Activated T-helper 1 cell treated with anti-CD3 and anti-CD28 coated beads, Interleukin-2, amount 50 U/mL, for 16 hours (primary cell): Measurements from ENCODE around the gene NDUFA12.

Experiments
- DNase-seq, 2 donors: peaks; one replicate each; pipeline ENCODE4 v3.0.0-alpha.2; 2020; ENCODE audit warnings: low read depth in 1 of 2, low spot score in 1 of 2

Gene NDUFA12

DNA sequence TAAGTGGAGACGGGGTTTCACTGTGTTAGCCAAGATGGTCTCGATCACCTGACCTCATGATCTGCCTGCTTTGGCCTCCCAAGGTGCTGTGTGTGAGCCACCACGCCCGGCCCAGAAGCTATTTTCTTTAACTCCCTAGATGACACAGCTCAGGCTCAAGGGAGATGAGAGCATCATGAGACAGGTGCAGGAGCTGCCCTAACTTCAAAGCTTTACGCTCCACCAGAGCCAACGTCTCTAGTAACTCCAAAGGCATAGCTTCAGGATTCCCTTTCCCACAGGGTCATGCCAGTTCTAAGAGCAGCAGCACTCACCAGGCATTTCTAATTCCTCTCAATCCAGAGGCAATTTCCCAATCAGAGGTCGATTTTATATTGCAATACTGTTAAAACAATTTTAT, 21.0 kb downstream of the NDUFA12 start:
- DNase-seq = no peak

DNA sequence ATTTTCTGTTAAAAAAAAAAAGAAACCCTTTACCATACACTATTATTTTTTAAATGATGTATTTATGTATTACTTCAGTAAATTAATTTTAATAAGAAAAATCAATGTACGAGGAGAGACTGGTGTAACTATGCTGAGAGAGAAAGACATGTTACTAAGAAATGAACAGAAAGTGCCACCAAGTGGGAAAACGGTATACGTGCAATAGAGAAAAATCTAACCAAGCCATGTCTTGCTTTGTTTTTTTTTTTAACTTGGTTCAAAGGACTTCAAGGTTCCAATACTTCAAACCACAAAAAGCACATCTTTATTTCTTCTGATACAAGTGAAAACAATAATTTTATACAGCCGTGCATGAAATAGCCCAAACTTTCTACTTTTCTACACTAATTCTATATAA, 22.9 kb downstream of the NDUFA12 start:
- DNase-seq = no peak

GRCh38 chr12:94979941-94980340, 23.6 kb downstream of the NDUFA12 start:
- DNase-seq = no peak

DNA sequence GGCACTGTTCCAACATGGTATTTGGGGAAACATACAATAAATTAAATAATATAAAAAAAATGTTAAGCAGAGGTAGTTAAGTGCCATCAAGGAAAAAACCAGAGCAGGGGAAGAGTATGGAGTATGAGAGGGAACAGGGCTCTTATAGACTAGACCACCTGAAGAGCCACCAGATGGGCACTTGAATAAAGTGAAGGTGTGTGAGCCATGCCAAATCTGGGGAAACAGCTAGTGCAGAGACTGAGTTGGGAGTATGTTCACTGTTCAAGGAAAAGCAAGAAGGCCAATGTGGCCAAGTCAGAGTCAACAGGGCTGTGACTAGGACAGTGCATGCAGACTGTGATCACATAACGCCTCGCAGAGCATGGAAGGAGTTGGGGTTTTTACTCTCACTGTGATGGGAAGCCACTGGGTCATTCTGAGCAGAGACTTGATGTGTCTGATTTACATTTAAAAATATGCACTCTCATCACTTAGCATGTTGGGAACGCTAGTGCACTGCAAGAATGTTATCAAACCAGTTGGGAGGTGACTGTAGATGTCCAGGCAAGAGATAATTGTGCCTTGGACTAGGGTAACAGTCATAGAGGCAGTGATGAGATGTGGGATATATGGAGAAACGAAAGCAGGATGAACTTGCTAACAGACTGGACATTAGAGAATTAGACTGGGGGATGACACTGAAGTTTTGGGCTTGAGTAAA, 25.6 kb downstream of the NDUFA12 start:
- DNase-seq = no peak

GRCh38 chr12:94973221-94973620, 30.3 kb downstream of the NDUFA12 start:
- DNase-seq = no peak

GRCh38 chr12:94972795-94973194, 30.7 kb downstream of the NDUFA12 start:
- DNase-seq = no peak

DNA sequence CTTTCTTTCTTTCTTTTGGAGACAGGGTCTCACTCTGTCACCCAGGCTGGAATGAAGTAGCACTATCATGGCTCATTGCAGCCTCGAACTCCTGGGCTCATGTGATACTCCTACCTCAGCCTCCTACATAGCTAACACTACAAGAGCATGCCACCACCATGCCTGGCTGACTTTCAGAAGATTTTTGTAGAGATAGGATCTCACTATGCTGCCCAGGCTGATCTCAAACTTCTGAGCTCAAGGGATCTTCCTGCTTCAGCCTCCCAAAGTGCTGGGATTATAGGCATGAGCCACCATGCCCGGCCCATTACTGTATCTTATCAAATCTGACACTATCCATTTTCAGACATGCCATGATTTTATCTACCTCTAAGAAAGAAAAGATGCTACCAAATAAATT, 31.6 kb downstream of the NDUFA12 start:
- no peak for DNase-seq

DNA sequence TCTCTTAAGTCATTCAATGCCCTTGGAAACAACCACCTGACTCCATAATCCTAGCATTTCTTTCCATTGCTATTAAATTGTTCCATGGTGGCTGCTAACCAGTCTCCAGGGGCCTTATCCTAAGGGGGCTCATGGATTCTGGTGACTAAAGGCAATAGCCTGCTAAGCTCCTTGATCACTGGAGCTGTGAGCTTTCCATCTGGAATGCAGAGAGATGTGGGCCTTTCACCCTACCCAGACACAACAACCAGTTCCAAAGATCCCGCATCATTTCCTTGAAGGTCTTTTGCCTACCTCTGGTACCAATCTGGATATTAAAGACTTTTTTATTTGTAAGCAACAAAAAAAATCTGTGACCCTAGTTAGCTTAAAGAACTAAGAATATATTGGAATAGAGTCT, 32.9 kb downstream of the NDUFA12 start:
- no peak for DNase-seq

DNA sequence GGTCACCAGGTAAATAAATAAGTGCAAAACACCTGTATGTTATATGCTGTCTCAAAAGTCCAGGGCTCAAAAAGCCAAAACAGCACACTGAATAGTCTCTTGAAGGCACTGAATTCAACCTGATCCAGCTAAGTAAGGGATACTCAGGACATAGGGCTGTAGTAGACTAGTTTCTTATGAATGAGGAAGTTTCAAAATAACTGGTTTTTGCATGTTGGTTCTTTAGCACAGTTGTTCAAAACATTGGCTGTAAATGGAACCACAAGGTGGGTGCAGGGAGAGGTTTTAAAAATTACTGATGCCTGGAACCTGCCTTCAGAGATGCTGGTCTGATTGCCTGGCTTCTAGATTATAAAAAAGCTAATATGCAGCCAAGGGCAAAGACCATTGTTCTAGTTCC, 34.1 kb downstream of the NDUFA12 start:
- DNase-seq = no peak

- no peak for DNase-seq
Observed at GRCh38 chr12:94965982-94966630, 37.4 kb downstream of the NDUFA12 start.

DNA sequence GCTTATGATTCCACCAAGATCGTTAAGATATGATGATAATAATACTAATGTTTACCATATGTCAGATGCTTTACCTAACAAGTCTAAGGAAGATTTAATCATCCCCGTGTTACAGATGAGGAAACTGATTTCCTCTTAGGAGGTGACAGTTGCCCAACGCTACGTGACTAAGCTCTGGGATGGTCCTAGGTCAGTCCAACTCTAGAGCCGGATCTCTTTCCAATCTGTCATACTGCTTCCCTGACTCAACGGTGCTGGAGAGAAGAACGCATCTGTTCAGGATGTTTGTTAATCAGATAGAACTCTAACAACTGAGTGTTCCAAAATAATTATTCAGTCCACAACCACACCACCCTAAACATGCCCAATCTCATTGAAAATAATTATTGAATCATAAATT, 39.8 kb downstream of the NDUFA12 start:
- DNase-seq = no peak

DNA sequence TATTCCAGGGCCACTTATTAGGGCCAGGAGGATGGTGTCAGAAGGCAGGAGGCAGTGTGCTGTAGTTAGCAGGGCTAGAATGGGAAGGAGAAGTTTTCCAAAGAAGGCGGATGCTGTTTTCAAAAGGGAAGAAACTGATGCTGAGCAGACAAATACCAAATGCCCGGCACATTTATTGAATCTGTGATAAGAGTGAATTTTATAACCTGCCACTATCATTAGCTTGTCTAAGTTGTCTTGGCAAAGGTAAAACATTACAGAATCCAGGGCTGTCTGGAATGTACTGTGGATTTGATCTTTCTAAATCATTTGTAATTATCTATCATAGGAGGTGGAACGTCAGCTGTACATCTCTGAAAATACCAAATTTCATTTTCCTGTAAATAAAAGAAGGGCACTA, 40.8 kb downstream of the NDUFA12 start:
- no peak for DNase-seq

DNA sequence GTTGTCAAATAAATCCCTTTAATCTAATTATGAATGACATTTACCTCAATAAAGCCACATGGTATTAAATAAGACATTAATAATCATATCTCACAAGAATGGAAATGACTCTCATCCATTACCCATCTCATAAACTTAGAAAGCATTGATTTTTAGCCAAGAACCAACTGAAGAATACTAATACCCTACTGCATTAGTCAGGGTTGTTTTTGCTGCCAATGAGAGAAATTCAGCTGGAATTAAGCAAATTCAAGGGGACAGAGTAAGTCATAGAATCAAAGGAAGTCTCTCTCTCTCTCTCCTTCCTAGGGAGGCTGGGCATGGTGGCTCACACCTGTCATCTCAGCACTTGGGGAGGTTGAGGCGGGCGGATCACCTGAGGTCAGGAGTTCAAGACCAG, 41.6 kb downstream of the NDUFA12 start:
- no peak for DNase-seq

- no peak for DNase-seq
Observed at GRCh38 chr12:94961256-94961824, 42.2 kb downstream of the NDUFA12 start.

DNA sequence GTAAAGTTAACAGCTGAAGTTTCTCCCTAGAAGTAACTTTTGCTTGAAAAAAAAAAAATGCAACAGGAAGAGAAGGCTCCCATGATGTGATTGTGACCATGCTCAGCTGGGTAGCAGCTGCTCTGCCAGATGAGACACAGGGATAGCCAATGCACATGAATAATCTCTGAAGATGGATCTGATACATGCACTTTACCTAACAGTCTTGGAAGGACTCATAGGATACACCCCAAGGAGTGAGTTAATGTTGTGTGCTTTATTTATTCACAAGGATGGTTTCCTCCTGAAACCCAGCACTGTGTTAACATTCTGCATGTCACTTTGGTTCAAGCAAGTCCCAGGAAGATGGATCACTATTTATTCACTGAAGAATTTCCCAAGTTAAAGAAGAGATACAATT, 46.5 kb downstream of the NDUFA12 start:
- no peak for DNase-seq

DNA sequence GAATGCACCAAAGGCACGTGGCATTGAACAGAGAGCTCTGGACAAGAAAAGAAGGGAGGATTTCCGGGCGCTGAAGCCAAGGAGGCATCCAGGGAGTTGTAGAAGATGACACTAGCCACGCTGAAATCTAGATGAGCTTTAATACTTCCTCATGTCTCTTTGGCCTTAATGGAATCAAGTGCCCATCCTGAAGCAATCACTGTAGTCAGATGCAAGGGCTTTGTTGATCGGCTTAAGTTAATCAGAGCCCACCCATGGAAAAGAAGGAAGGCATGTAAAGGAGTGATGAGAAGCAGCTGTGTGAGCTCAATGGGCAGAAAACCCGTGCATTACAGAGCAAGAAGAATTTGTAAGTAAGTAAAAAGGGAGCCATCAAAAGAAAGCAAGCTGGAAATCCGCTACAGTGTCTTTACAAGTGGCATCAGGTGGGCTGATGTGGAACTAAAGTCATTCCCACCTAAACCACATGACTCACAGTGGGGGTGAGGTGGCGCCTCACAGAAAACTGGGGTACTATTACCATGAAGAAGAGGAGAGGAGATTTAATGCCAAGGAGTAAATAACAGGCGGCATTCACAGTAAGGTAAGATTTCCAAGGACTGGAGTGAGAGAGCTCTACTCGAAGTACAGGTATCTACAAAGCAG, 48.4 kb downstream of the NDUFA12 start:
- no peak for DNase-seq

DNA sequence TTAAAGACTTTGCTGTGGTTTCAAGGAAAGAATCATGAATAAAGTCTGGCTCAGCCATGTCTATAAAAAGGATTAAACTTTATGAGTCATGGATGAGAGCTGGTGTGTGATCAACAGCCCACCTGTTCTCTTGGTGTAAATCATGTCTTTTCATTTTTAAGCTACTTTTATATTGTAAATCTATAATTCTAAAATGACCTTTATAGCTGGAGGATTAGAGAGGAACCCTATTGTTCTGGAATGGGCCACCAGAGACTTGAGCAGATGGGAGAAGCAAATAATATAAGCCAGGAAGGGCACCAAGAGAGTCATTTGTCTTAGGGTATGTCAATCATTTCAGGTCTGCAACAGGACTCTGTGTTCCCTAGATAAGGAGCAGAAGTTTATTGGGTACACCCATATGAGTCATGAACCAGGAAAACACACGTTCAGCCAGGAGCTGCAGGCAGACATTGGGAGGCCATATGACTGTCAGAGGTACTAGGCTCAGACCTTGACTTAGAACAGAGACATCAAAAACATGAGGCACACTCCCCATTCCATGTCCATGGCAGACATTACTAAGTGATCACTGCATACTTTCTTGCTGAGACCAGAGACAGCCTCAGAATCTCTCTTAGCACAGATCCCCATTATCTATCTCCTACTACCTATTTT, 49.3 kb downstream of the NDUFA12 start:
- DNase-seq = no peak

GRCh38 chr12:94952325-94952724, 51.2 kb downstream of the NDUFA12 start:
- no peak for DNase-seq

GRCh38 chr12:94951071-94951934, 52.2 kb downstream of the NDUFA12 start:
- no peak for DNase-seq

DNA sequence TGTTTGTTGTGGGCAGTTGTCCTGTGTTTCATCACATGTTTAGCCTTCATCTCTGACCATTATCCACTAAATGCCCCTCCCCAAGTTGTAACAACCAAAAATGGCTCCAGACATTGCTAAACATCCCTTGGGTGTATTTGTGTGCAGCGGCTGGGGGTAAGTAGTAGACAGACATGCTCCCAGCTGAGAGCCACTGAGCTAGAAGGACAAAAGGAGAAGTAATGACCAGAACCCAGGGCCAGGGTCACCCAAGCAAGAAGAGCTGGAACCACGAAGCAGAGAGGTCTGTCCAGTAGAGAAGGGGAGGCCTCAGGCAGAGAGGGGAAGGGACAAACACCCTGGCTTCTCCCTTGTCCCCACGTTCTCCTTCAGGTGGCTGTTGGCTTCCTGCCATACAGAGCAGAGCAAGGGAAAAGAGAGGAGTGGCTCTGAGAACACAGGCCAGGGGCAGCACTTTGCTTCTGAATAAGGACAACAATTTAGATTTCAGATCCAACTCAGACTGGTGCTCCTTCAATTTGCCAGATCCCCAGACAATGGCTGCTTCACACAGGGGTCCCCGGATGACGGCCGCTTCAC, 55.2 kb downstream of the NDUFA12 start:
- no peak for DNase-seq
